HEK293 (cell line): ENCODE measurements around the gene SYS1.

Experiments
- GLI2 ChIP-seq: fragments of 450-650 bp; formaldehyde crosslinking; IDR thresholded peaks from 2 replicates; pipeline ENCODE4; 2017; ENCODE audit warnings: missing biosample characterization, missing genetic modification characterization, low read depth, borderline replicate concordance
- GLIS2 ChIP-seq: fragments of 450-650 bp; formaldehyde crosslinking; IDR thresholded peaks from 2 replicates; pipeline ENCODE4 v1.5.1; 2016; ENCODE audit warnings: missing biosample characterization, missing genetic modification characterization
- IKZF3 ChIP-seq: fragments of 450-650 bp; IDR thresholded peaks from 2 replicates; pipeline ENCODE4 v1.5.0; 2018; ENCODE audit warnings: missing biosample characterization, mild to moderate bottlenecking, missing genetic modification characterization, moderate library complexity
- SP3 ChIP-seq: fragments of 450-650 bp; formaldehyde crosslinking; IDR thresholded peaks from 2 replicates; pipeline ENCODE4 v1.5.1; 2016; ENCODE audit warnings: missing biosample characterization, missing genetic modification characterization
- ZBTB8A ChIP-seq: fragments of 450-650 bp; formaldehyde crosslinking; IDR thresholded peaks from 2 replicates; pipeline ENCODE4 v1.5.1; 2016; ENCODE audit warnings: missing biosample characterization, missing genetic modification characterization
- ZFHX2 ChIP-seq: fragments of 450-650 bp; formaldehyde crosslinking; conservative IDR thresholded peaks from 2 replicates; pipeline ENCODE4 v1.5.1; 2016; ENCODE audit warnings: missing biosample characterization, missing genetic modification characterization
- ZNF24 ChIP-seq: fragments of 450-650 bp; formaldehyde crosslinking; IDR thresholded peaks from 2 replicates; pipeline ENCODE4 v1.5.1; 2016; ENCODE audit warnings: missing biosample characterization, missing genetic modification characterization
- ZNF335 ChIP-seq: fragments of 450-650 bp; formaldehyde crosslinking; conservative IDR thresholded peaks from 2 replicates; pipeline ENCODE4 v1.5.1; 2016; ENCODE audit warnings: missing biosample characterization, missing genetic modification characterization
- ZNF341 ChIP-seq: fragments of 450-650 bp; formaldehyde crosslinking; IDR thresholded peaks from 2 replicates; pipeline ENCODE4; 2016; ENCODE audit warnings: low read depth, missing biosample characterization, missing genetic modification characterization
- ZNF501 ChIP-seq: fragments of 450-650 bp; formaldehyde crosslinking; IDR thresholded peaks from 2 replicates; pipeline ENCODE4 v1.5.1; 2016; ENCODE audit warnings: missing biosample characterization, missing genetic modification characterization
- ZNF510 ChIP-seq: fragments of 450-650 bp; formaldehyde crosslinking; IDR thresholded peaks from 2 replicates; pipeline ENCODE4 v1.5.1; 2018; ENCODE audit warnings: mild to moderate bottlenecking, missing genetic modification characterization, missing biosample characterization; ENCODE audit not compliant: insufficient replicate concordance
- ZNF521 ChIP-seq: fragments of 450-650 bp; formaldehyde crosslinking; IDR thresholded peaks from 2 replicates; pipeline ENCODE4 v1.5.1; 2017; ENCODE audit warnings: missing biosample characterization, mild to moderate bottlenecking, missing genetic modification characterization
- ZNF560 ChIP-seq: fragments of 450-650 bp; formaldehyde crosslinking; IDR thresholded peaks from 2 replicates; pipeline ENCODE4 v1.5.1; 2017; ENCODE audit warnings: missing biosample characterization, missing genetic modification characterization, borderline replicate concordance
- ZNF610 ChIP-seq: fragments of 450-650 bp; formaldehyde crosslinking; IDR thresholded peaks from 2 replicates; pipeline ENCODE4 v1.5.1; 2016; ENCODE audit warnings: missing biosample characterization, missing genetic modification characterization, borderline replicate concordance
- ZNF626 ChIP-seq: fragments of 450-650 bp; sonication (Bioruptor Pico); formaldehyde crosslinking; IDR thresholded peaks from 2 replicates; pipeline ENCODE4 v1.5.1; 2018; ENCODE audit warnings: missing biosample characterization, missing genetic modification characterization, inconsistent platforms
- ZSCAN23 ChIP-seq: fragments of 450-650 bp; formaldehyde crosslinking; IDR thresholded peaks from 2 replicates; pipeline ENCODE4 v1.5.1; 2016; ENCODE audit warnings: missing biosample characterization, missing genetic modification characterization
- TF ChIP-seq, protein P1 (sequence below): fragments of 450-650 bp; formaldehyde crosslinking; IDR thresholded peaks from 2 replicates; pipeline ENCODE4 v1.5.1; 2016; ENCODE audit warnings: missing biosample characterization, missing genetic modification characterization
- TF ChIP-seq, protein P2 (sequence below): fragments of 450-650 bp; formaldehyde crosslinking; IDR thresholded peaks from 2 replicates; pipeline ENCODE4 v1.5.1; 2016; ENCODE audit warnings: missing biosample characterization, missing genetic modification characterization
- TF ChIP-seq, protein P3 (sequence below): fragments of 450-650 bp; formaldehyde crosslinking; IDR thresholded peaks from 2 replicates; pipeline ENCODE4 v1.5.1; 2016; ENCODE audit warnings: missing biosample characterization, missing genetic modification characterization
- TF ChIP-seq, protein P4 (sequence below): fragments of 450-650 bp; formaldehyde crosslinking; IDR thresholded peaks from 2 replicates; pipeline ENCODE4 v1.5.1; 2016; ENCODE audit warnings: missing biosample characterization, missing genetic modification characterization
- TF ChIP-seq, protein P5 (sequence below): fragments of 450-650 bp; formaldehyde crosslinking; optimal IDR thresholded peaks from 2 replicates; pipeline ENCODE3; 2016; ENCODE audit warnings: missing biosample characterization, mild to moderate bottlenecking, missing genetic modification characterization
- TF ChIP-seq, protein P6 (sequence below): fragments of 450-650 bp; formaldehyde crosslinking; IDR thresholded peaks from 2 replicates; pipeline ENCODE4 v1.5.1; 2016; ENCODE audit warnings: missing biosample characterization, missing genetic modification characterization
- TF ChIP-seq, protein P7 (sequence below): fragments of 450-650 bp; IDR thresholded peaks from 2 replicates; pipeline ENCODE4 v1.5.1; 2018; ENCODE audit warnings: missing biosample characterization, mild to moderate bottlenecking, missing genetic modification characterization
- TF ChIP-seq, protein P8 (sequence below): fragments of 450-650 bp; formaldehyde crosslinking; IDR thresholded peaks from 2 replicates; pipeline ENCODE4 v1.5.1; 2016; ENCODE audit warnings: missing biosample characterization, missing genetic modification characterization, borderline replicate concordance

Gene SYS1

DNA sequence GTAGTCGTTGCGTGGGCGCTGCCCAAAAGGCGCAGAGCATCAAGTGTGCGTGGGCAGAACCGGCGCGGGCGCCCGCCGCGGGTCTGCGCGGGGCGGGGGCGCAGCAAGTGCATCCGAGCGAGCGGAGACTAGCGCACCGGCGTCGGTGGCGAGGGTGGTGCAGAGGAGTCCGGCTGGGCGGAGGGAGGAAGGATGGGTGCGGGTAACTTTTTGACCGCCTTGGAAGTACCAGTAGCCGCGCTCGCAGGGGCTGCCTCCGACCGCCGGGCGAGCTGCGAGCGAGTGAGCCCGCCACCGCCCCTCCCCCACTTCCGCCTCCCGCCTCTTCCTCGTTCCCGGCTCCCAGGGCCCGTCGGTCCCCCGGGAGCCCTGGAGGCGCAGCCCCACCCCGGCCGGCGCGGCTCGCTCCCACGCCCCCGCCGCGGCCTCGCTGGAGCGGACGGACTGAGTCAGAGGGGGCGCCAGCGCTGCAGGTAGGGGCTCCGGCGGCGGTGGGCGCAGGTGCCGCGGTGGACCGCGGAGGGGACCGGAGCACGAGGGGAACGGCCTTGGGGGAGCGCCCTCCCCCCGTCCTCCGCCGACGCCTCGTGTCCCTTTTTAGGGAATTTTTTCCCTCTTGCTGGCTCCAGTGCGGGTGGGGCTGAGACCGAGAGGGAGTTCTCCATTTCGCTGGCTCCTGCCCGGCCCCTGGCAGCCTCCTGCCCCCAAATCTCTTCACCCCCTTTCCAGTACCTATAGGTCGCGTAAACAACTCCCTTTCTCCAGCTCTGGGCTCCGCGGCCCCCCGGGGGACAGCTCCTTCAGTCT, 43.5 kb downstream of the SYS1 start (continued):
- TF ChIP-seq, protein P1, sequence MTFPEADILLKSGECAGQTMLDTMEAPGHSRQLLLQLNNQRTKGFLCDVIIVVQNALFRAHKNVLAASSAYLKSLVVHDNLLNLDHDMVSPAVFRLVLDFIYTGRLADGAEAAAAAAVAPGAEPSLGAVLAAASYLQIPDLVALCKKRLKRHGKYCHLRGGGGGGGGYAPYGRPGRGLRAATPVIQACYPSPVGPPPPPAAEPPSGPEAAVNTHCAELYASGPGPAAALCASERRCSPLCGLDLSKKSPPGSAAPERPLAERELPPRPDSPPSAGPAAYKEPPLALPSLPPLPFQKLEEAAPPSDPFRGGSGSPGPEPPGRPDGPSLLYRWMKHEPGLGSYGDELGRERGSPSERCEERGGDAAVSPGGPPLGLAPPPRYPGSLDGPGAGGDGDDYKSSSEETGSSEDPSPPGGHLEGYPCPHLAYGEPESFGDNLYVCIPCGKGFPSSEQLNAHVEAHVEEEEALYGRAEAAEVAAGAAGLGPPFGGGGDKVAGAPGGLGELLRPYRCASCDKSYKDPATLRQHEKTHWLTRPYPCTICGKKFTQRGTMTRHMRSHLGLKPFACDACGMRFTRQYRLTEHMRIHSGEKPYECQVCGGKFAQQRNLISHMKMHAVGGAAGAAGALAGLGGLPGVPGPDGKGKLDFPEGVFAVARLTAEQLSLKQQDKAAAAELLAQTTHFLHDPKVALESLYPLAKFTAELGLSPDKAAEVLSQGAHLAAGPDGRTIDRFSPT, result peak; percentile 92
- TF ChIP-seq, protein P2, sequence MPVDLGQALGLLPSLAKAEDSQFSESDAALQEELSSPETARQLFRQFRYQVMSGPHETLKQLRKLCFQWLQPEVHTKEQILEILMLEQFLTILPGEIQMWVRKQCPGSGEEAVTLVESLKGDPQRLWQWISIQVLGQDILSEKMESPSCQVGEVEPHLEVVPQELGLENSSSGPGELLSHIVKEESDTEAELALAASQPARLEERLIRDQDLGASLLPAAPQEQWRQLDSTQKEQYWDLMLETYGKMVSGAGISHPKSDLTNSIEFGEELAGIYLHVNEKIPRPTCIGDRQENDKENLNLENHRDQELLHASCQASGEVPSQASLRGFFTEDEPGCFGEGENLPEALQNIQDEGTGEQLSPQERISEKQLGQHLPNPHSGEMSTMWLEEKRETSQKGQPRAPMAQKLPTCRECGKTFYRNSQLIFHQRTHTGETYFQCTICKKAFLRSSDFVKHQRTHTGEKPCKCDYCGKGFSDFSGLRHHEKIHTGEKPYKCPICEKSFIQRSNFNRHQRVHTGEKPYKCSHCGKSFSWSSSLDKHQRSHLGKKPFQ (tag by site-specific recombination), result no peak
- TF ChIP-seq IKZF3 (tag by site-specific recombination) (peak; percentile 99), ZNF335 (peak; percentile 67), ZNF610 (tag by site-specific recombination) (0 out of 2 replicates have a peak, but pooled peaks have one; percentile 34), GLI2 (tag by site-specific recombination) (no peak), ZBTB8A (tag by site-specific recombination) (peak; percentile 92), ZNF24 (tag by site-specific recombination) (no peak), GLIS2 (tag by site-specific recombination) (peak; percentile 61; the same call in 1 of the 2 replicates), ZNF510 (tag by site-specific recombination) (no peak), SP3 (tag by site-specific recombination) (peak; percentile 57; the same call in 1 of the 2 replicates), ZFHX2 (peak; percentile 100), ZNF626 (no peak), ZNF560 (tag by site-specific recombination) (no peak), ZNF341 (peak; percentile 70), ZNF521 (tag by site-specific recombination) (no peak), ZSCAN23 (tag by site-specific recombination) (0 out of 2 replicates have a peak, but pooled peaks have one; percentile 38), ZNF501 (tag by site-specific recombination) (no peak)
- TF ChIP-seq, protein P3, sequence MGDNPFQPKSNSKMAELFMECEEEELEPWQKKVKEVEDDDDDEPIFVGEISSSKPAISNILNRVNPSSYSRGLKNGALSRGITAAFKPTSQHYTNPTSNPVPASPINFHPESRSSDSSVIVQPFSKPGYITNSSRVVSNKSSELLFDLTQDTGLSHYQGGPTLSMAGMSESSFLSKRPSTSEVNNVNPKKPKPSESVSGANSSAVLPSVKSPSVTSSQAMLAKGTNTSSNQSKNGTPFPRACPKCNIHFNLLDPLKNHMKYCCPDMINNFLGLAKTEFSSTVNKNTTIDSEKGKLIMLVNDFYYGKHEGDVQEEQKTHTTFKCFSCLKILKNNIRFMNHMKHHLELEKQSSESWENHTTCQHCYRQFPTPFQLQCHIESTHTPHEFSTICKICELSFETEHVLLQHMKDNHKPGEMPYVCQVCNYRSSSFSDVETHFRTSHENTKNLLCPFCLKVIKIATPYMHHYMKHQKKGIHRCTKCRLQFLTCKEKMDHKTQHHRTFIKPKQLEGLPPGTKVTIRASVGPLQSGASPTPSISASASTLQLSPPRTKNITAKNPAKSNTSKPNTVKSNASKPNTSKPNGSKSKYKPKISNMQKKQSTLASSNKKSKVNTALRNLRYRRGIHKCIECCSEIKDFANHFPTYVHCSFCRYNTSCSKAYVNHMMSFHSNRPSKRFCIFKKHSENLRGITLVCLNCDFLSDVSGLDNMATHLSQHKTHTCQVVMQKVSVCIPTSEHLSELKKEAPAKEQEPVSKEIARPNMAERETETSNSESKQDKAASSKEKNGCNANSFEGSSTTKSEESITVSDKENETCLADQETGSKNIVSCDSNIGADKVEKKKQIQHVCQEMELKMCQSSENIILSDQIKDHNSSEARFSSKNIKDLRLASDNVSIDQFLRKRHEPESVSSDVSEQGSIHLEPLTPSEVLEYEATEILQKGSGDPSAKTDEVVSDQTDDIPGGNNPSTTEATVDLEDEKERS (tag by site-specific recombination), result no peak
- TF ChIP-seq, protein P4, sequence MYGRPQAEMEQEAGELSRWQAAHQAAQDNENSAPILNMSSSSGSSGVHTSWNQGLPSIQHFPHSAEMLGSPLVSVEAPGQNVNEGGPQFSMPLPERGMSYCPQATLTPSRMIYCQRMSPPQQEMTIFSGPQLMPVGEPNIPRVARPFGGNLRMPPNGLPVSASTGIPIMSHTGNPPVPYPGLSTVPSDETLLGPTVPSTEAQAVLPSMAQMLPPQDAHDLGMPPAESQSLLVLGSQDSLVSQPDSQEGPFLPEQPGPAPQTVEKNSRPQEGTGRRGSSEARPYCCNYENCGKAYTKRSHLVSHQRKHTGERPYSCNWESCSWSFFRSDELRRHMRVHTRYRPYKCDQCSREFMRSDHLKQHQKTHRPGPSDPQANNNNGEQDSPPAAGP (tag by site-specific recombination), result no peak; the same call in 1 of the 2 replicates
- TF ChIP-seq, protein P5, sequence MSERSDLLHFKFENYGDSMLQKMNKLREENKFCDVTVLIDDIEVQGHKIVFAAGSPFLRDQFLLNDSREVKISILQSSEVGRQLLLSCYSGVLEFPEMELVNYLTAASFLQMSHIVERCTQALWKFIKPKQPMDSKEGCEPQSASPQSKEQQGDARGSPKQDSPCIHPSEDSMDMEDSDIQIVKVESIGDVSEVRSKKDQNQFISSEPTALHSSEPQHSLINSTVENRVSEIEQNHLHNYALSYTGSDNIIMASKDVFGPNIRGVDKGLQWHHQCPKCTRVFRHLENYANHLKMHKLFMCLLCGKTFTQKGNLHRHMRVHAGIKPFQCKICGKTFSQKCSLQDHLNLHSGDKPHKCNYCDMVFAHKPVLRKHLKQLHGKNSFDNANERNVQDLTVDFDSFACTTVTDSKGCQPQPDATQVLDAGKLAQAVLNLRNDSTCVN (tag by site-specific recombination), result peak; percentile 100
- TF ChIP-seq, protein P6, sequence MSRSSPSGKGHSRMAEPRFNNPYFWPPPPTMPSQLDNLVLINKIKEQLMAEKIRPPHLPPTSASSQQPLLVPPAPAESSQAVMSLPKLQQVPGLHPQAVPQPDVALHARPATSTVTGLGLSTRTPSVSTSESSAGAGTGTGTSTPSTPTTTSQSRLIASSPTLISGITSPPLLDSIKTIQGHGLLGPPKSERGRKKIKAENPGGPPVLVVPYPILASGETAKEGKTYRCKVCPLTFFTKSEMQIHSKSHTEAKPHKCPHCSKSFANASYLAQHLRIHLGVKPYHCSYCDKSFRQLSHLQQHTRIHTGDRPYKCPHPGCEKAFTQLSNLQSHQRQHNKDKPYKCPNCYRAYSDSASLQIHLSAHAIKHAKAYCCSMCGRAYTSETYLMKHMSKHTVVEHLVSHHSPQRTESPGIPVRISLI (tag by site-specific recombination), result no peak
- TF ChIP-seq, protein P7, sequence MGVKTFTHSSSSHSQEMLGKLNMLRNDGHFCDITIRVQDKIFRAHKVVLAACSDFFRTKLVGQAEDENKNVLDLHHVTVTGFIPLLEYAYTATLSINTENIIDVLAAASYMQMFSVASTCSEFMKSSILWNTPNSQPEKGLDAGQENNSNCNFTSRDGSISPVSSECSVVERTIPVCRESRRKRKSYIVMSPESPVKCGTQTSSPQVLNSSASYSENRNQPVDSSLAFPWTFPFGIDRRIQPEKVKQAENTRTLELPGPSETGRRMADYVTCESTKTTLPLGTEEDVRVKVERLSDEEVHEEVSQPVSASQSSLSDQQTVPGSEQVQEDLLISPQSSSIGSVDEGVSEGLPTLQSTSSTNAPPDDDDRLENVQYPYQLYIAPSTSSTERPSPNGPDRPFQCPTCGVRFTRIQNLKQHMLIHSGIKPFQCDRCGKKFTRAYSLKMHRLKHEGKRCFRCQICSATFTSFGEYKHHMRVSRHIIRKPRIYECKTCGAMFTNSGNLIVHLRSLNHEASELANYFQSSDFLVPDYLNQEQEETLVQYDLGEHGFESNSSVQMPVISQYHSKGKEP (tag by site-specific recombination), result no peak
- TF ChIP-seq, protein P8, sequence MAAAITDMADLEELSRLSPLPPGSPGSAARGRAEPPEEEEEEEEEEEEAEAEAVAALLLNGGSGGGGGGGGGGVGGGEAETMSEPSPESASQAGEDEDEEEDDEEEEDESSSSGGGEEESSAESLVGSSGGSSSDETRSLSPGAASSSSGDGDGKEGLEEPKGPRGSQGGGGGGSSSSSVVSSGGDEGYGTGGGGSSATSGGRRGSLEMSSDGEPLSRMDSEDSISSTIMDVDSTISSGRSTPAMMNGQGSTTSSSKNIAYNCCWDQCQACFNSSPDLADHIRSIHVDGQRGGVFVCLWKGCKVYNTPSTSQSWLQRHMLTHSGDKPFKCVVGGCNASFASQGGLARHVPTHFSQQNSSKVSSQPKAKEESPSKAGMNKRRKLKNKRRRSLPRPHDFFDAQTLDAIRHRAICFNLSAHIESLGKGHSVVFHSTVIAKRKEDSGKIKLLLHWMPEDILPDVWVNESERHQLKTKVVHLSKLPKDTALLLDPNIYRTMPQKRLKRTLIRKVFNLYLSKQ (tag by site-specific recombination), result no peak
